Type B pancreatic cell (in vitro differentiated cells): ENCODE data around the gene NFYC. TPM values are rescaled to one million over a fixed set of nuclear protein-coding genes. Genes with fewer than 3 reads are reported as not detected.

Source experiments
- DNase-seq: peaks from one replicate; pipeline ENCODE4 v3.0.0; 2021; ENCODE audit warnings: mixed read lengths; ENCODE audit not compliant: unreplicated experiment; ENCODE audit errors: extremely low spot score
- H3K27ac Mint-ChIP-seq: 2 replicates; pipeline ENCODE4 v1.8.0; 2021; ENCODE audit warnings: mild to moderate bottlenecking, mixed read lengths
- H3K27me3 Mint-ChIP-seq: 2 replicates; pipeline ENCODE4 v1.8.0; 2021; ENCODE audit warnings: mixed read lengths
- H3K36me3 Mint-ChIP-seq: 2 replicates; pipeline ENCODE4 v1.8.0; 2021; ENCODE audit warnings: mixed read lengths
- H3K4me1 Mint-ChIP-seq: one replicate; pipeline ENCODE4 v1.8.0; 2021; ENCODE audit warnings: mixed read lengths; ENCODE audit not compliant: unreplicated experiment
- H3K4me3 Mint-ChIP-seq: 2 replicates; pipeline ENCODE4 v1.8.0; 2021; ENCODE audit warnings: mild to moderate bottlenecking, mixed read lengths
- H3K9me3 Mint-ChIP-seq: 2 replicates; pipeline ENCODE4 v1.8.0; 2021; ENCODE audit warnings: mixed read lengths
- CTCF ChIP-seq: fragments of 200-600 bp; sonication (generic); conservative IDR thresholded peaks from 2 replicates; pipeline ENCODE4 v1.5.0; 2021; ENCODE audit warnings: antibody characterized with exemption, mild to moderate bottlenecking
- total RNA-seq: library from RNA; stranded (reverse); gene quantifications from 2 replicates; pipeline ENCODE4 v1.2.1, GENCODE V29; 2021; ENCODE audit warnings: low replicate concordance

Gene NFYC
- total RNA-seq, 1 donor from 2014 or later: 71.3 TPM

- DNase-seq: no peak
- TF ChIP-seq CTCF: no peak
- Mint-ChIP-seq H3K4me3 (no peak overlapping the region), H3K27ac (no peak overlapping the region), H3K4me1 (peaks cover 4% of the 10 kb centered on the region), H3K36me3 (peaks cover 32% of the 10 kb centered on the region), H3K9me3 (no peaks in the 10 kb centered on the region), H3K27me3 (no peaks in the 10 kb centered on the region)
Measured at GRCh38 chr1:40758578-40759343, 67.3 kb downstream of the NFYC start.

- Mint-ChIP-seq H3K9me3 (no peaks in the 10 kb centered on the region), H3K4me3 (no peak overlapping the region), H3K4me1 (peaks cover 4% of the 10 kb centered on the region), H3K27ac (no peak overlapping the region), H3K27me3 (no peaks in the 10 kb centered on the region), H3K36me3 (peaks cover 32% of the 10 kb centered on the region)
- TF ChIP-seq CTCF: no peak
- no peak for DNase-seq
Measured at GRCh38 chr1:40760984-40761383, 69.5 kb downstream of the NFYC start.

GRCh38 chr1:40762144-40762923 lies 70.8 kb downstream of the NFYC start:
- DNase-seq: no peak
- no peak overlapping the region for H3K27ac Mint-ChIP-seq
- no peaks in the 10 kb centered on the region for H3K27me3 Mint-ChIP-seq
- H3K4me3 Mint-ChIP-seq: no peak overlapping the region
- no peaks in the 10 kb centered on the region for H3K9me3 Mint-ChIP-seq
- H3K4me1 Mint-ChIP-seq: no peaks in the 10 kb centered on the region
- TF ChIP-seq CTCF: no peak
- peaks cover 33% of the 10 kb centered on the region for H3K36me3 Mint-ChIP-seq

- no peak for DNase-seq
- H3K4me1 Mint-ChIP-seq: no peaks in the 10 kb centered on the region
- no peak for TF ChIP-seq CTCF
- no peak overlapping the region for H3K4me3 Mint-ChIP-seq
- H3K27ac Mint-ChIP-seq: no peak overlapping the region
- H3K27me3 Mint-ChIP-seq: no peaks in the 10 kb centered on the region
- H3K9me3 Mint-ChIP-seq: no peaks in the 10 kb centered on the region
- H3K36me3 Mint-ChIP-seq: peaks cover 40% of the 10 kb centered on the region
Measured at GRCh38 chr1:40763742-40764532, 72.4 kb downstream of the NFYC start.

GRCh38 chr1:40764981-40765380 lies 73.5 kb downstream of the NFYC start:
- Mint-ChIP-seq H3K9me3 (no peaks in the 10 kb centered on the region), H3K27ac (no peak overlapping the region), H3K36me3 (peaks cover 37% of the 10 kb centered on the region), H3K27me3 (no peaks in the 10 kb centered on the region), H3K4me3 (no peak overlapping the region), H3K4me1 (no peaks in the 10 kb centered on the region)
- no peak for TF ChIP-seq CTCF
- DNase-seq: no peak
